Lower leg skin (tissue), 3 donors: Measurements from ENCODE around the gene AUTS2.

Source experiments
- CTCF ChIP-seq, 3 donors: fragments of 450-650 bp; IDR thresholded peaks; one replicate each; pipeline ENCODE4 v1.5.1; 2016; ENCODE audit warnings: antibody characterized with exemption in 3 of 3, mild to moderate bottlenecking in 3 of 3, moderate library complexity in 2 of 3
- POLR2A ChIP-seq, 2 donors: fragments of 450-650 bp; IDR thresholded peaks; one replicate each; pipeline ENCODE4 v1.6.1; 2016 to 2017; ENCODE audit warnings: antibody characterized with exemption in 2 of 2, mild to moderate bottlenecking in 1 of 2, moderate library complexity in 1 of 2

- no peak for TF ChIP-seq CTCF (IDR thresholded peaks at IDR 0.05)
- TF ChIP-seq POLR2A (IDR thresholded peaks at IDR 0.05): no peak
These were observed 992.0 kb downstream of the AUTS2 start for GRCh38 chr7:70590126-70590854.
